Glomerular endothelial cell (primary cell): ENCODE data around the gene MED15. TPM values are rescaled to one million over a fixed set of nuclear protein-coding genes. Genes with fewer than 3 reads are reported as not detected.
"Not testable (repeated sequence)": the region's sequence is repeated elsewhere in the genome, so short reads cannot be mapped to it uniquely, and the experiment has no call there.

Experiments
- DNase-seq: peaks from one replicate; pipeline ENCODE4 v3.0.0-alpha.2; 2011; ENCODE audit warnings: low read depth, low spot score; ENCODE audit errors: extremely low read depth
- total RNA-seq: library from RNA; depleted of rRNA; stranded (reverse); fragments of >200 nt; gene quantifications from 2 replicates; pipeline ENCODE4 v1.2.3, GENCODE V29; 2015

MED15 gene
- total RNA-seq, 1 donor from 2014 or later = 108 TPM

- no peak for DNase-seq
These were observed 23.6 kb upstream of the MED15 start for GRCh38 chr22:20483771-20484170.

DNA sequence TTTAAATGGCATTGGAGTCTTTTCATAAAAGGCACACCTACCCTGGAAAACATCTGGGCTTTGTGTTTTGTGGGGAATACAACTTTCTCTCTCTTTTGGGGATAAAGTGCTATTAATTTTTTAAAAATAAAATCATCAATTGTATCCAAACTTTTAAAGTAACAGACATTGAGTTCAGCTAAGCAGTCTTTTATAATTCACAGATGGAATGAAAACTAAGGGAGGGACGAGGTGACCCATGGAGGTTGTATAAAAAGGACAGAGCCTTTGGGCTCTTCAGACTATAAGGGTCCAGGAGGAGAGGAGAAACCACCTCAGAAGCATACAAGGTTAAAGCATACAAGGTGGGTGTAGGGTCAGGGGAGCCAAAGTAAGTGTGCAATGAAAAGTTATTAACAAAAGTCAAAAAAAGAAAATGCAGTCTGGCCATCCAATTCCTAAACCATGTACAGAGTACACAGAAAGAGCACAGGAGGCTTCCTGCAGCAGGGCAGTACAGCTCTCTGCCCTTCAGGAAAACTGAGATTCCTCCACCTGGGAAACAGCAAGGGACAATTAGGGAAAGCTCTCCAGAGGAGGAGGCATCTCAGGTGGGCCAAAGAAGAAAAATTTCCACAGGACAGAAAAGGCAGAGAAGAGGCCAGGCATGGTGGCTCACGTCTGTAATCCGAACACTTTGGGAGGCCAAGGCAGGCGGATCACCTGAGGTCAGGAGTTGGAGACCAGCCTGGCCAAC lies 22.3 kb upstream of the MED15 start:
- DNase-seq = no peak

DNA sequence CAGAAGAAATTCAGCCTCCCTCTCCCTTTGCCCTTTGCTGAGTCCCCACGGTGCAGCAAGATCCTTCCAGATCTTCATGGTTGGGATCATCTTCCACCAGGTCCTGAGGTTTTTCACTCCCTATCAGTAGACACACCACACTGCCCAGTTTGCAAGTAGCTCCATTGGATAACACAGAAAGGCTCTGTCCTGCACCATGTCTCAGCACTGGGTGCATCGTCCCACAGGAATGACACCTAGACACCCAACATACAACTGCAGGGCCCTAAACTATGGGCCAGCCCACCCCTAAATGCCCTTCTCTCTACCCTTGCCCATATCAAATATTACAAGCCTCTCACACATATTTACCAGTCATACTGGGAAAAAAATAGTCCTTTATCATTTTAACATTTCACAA lies 21.2 kb upstream of the MED15 start:
- no peak for DNase-seq

- DNase-seq = no peak
These were observed 19.7 kb upstream of the MED15 start for GRCh38 chr22:20487715-20488114.

DNA sequence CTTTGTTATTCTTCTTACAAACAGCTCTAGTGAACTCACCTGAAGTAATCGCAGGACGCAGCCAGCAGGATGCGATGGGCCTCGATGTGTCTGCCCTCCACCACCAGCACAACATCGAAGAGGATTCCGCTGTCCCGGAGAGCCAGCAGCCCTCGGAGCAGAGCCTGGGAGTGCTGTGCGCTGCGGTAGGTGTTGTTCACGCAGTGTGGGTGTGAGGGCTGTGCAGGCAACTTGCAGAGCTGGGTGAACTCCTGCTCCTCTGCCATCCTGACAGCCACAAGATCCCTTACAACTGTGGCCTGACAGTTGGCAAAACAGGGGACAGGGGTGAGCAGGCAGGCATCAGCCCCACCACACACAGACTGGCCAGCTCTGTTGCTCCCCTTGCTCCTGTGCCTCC lies 18.5 kb upstream of the MED15 start:
- DNase-seq = no peak

- DNase-seq = no peak
These were observed 17.0 kb upstream of the MED15 start for GRCh38 chr22:20490183-20490940.

- DNase-seq = no peak
These were observed 16.5 kb upstream of the MED15 start for GRCh38 chr22:20490941-20491307.

GRCh38 chr22:20491346-20491745 lies 16.1 kb upstream of the MED15 start:
- DNase-seq = no peak

- DNase-seq = no peak
These were observed 12.2 kb upstream of the MED15 start, which contains the start of gene KLHL22 for GRCh38 chr22:20494978-20495860. Gene KLHL22, minus strand, starts transcription at chr22:20495795. Its CDS starts 6,584 bp downstream, at chr22:20489211.

GRCh38 chr22:20495861-20496681 lies 11.3 kb upstream of the MED15 start:
- no peak for DNase-seq

DNA sequence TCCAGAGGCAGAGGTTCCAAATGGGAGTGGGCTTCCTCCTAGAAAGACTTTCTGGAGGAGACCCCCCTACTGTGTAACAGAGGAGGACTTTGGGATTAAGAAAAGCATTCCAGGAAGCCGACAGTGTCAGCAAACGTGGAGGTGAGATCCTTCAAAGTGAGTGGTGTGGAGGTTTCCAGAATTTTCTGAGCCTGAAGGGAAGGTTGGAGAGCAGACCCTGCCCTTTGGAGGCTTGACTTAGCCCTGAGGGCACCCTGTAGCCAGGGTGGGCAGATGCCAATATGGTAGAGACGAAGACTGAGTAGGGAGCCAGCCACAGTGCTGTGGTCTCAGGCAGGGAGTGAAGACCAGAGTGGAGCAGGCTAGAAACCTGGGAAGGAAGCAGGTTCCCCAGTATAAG lies 10.0 kb upstream of the MED15 start:
- no peak for DNase-seq

DNA sequence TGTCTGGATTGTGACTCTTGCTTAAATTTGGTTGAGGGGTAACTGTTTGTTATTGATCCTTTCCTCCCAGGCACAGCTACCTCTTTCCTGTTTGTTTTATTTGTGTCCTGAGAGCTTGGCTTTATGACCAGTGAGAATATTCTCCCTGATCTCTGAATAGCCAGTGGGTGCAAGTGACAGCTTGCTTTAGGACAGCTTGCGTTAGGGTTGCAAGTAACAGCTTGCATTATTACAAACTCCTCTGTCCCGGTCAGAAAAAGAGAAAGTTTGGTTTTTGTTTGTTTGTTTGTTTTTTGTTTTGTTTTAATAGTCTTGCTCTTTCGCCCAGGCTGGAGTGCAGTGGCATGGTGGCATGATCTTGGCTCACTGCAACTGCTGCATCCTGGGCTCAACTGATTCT lies 8.5 kb upstream of the MED15 start:
- DNase-seq = no peak

DNA sequence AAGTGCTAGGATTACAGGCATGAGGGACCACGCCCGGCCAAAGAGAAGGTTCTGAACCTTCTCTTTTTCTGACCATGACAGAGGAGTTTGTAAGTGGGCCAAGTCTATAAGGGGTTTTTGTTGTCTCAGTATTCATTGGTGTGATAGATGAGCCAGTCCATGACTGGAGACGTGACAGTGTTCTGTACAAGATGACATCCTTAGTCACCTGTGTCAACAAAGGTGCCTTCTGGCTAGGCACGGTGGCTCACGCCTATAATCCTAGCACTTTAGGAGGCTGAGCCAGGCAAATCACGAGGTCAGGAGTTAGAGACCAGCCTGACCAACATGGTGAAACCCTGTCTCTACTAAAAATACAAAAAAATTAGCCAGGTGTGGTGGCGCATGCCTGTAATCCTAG lies 7.6 kb upstream of the MED15 start:
- no peak for DNase-seq

DNA sequence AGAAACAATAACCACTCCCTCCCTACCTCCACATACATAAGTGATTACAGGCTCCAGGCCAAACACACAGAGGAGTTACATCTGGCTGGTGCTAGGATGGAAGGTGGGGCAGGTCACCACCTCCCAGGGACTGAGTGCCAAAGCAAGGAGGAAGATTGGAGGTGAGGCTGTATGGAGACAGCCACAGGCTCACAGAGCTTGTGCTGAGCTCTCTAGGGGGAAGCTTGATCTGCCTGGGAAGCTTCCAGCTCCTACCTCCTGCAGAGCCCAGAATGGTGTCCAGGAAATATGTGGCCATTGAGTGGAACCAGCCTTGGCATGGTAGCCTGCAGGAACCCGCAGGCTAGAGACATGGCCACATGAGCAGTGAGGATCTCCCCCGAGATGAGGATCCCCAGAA lies 3.6 kb upstream of the MED15 start:
- DNase-seq = no peak

DNA sequence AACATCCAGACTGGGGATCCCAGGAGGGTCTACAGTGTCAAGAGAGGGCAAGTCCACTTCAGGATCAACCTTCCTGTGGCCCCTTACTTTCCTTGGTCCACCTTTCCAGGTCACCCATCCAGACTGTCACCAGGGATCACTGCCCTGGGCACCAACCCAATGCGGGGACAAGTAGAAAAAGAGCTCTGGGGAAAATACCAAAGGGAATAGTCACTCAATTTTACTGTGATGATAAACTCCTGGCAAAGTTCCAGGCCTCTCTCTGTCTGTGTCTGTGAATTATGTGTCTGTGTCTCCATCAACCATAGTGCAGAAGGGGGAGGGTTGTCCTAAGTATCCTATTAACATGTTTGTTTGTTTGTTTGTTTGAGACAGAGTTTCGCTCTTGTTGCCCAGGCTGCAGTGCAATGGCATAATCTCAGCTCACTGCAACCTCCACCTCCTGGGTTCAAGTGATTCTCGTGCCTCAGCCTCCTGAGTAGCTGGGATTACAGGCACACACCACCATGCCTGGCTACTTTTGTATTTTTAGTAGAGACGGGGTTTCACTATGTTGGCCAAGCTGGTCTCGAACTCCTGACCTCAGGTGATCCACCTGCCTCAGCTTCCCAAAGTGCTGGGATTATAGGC lies 3.0 kb upstream of the MED15 start:
- DNase-seq = not testable (repeated sequence)

GRCh38 chr22:20506543-20507252 lies 712 bp upstream of the MED15 start:
- DNase-seq = no peak

DNA sequence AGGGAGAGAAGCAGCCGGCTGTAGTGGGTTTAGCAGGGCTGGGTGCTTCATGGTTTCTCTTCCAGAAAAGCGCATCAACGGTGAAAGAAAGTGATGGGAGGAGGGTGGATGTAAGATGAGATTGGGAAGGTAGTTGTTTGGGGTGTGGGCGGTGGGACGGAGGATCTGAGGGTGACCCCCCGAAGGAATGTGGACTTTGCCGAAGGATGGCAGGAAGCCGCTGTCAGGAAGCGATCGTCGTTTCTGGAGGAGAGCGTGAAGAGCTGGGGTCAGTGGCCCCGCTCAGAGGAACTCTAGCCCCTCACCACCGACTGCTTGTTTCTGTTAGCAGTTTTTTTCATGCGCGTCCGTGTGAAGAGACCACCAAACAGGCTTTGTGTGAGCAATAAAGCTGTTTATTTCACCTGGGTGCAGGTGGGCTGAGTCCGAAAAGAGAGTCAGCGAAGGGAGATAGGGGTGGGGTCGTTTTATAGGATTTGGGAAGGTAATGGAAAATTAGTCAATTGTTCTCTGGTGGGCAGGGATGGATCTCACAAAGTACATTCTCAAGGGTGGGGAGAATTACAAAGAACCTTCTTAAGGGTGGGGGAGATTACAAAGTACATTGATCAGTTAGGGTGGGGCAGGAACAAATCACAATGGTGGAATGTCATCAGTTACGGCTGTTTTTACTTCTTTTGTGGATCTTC lies 801 bp downstream of the MED15 start:
- DNase-seq = not testable (repeated sequence)

GRCh38 chr22:20508815-20509271 lies 1.4 kb downstream of the MED15 start:
- no peak for DNase-seq
